ENCODE data around the gene ZNF692.
"Not testable (repeated sequence)": the region's sequence is repeated elsewhere in the genome, so short reads cannot be mapped to it uniquely, and the experiment has no call there.

ZNF692 gene

GRCh38 chr1:248834343-248834940 lies 24.4 kb downstream of the ZNF692 start:
- TF ChIP-seq CTCF (conservative IDR thresholded peaks at IDR 0.05; ENCODE audit: low read length) = no peak
- H3K4me3 ChIP-seq (ENCODE audit: low read length) = no peak overlapping the region
- no peak for DNase-seq (ENCODE audit: low read depth)

- DNase-seq (ENCODE audit: low read depth) = no peak
- TF ChIP-seq CTCF (conservative IDR thresholded peaks at IDR 0.05; ENCODE audit: low read length) = no peak
- no peak overlapping the region for H3K4me3 ChIP-seq (ENCODE audit: low read length)
Observed at GRCh38 chr1:248831842-248832241, 27.0 kb downstream of the ZNF692 start.

GRCh38 chr1:248830718-248831017 lies 28.2 kb downstream of the ZNF692 start:
- DNase-seq (ENCODE audit: low read depth); H3K4me3 ChIP-seq (ENCODE audit: low read length): not testable (repeated sequence)

- no peak for TF ChIP-seq CTCF (conservative IDR thresholded peaks at IDR 0.05; ENCODE audit: low read length)
- peak; percentile 47 for DNase-seq (ENCODE audit: low read depth)
Observed at GRCh38 chr1:248828845-248829244, 30.0 kb downstream of the ZNF692 start.

DNA sequence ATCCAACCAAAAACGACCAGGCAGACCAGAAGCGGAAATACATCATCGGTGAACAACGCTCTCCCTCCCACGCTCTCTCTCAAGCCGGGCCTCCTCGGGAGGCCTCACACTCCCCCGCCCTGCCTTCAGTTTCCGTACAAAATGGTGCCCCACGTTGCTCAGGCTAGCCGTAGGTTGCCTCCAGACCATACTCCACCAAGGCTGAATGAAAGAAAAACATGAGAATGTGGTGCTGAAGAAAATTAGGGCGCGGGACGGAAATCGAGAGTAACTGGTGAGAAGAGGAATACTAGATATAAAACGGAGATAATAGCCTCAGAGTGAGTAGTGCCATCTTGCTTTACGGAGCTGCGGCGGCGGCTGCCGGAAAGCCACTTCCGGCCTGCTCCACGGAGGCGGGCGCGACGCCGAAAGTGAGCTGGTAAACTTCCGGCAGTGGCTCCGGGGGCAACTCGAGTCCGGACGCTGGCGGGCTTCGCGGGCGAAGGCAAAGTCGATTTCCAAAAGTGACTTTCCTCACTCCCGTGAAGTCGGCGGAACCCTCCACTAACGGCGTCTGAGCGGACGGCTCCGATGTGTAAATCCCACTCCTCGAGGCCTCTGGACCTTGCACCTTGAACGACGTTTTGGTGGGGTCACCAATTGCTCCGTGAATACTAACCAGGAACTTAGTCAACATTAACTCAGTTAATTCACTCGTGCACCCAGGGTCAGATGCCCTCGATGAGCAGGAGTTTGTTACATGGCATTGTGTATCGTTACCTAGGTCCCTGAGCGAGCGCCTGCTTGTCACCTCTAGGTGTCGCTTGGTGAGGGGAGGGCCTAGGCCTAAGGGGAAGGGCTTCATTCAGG lies 32.8 kb downstream of the ZNF692 start, which contains the start of gene SH3BP5L:
SH3BP5L (minus strand) TSS at position 7 of the 852 bp plus-strand sequence. CDS start 980 bp downstream, outside the sequence.
- H3K4me3 ChIP-seq (ENCODE audit: low read length) = peak within 1 kb of the TSS; percentile 79
- peak; percentile 77 for TF ChIP-seq CTCF (conservative IDR thresholded peaks at IDR 0.05; ENCODE audit: low read length)
- DNase-seq (ENCODE audit: low read depth) = peak; percentile 96

More at GRCh38 chr1:248828845-248829244, 30.0 kb downstream of the ZNF692 start:
- H3K4me3 ChIP-seq (ENCODE audit: low read length) = no peak overlapping the region

DNA sequence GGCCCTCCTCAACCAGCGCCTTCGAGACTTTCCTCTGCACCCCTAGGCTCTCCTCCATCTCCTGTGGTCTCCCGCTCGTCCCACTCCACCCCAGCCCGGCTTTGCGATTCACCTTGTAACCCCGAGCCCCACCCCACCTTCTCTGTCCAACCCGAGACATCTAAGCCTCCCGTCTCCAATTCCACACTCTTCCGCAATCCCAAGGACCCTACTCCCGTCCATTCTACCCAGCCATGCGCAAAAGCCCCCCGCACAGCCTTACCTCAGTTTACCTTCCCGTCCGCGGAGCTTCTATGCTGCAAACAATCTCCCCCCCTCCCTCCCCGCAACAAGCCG lies 33.3 kb downstream of the ZNF692 start:
- peak overlapping the region; percentile 79 for H3K4me3 ChIP-seq (ENCODE audit: low read length)
- no peak for DNase-seq (ENCODE audit: low read depth)
- TF ChIP-seq CTCF (conservative IDR thresholded peaks at IDR 0.05; ENCODE audit: low read length) = no peak

GRCh38 chr1:248825136-248825535 lies 33.7 kb downstream of the ZNF692 start:
- peak overlapping the region; percentile 79 for H3K4me3 ChIP-seq (ENCODE audit: low read length)
- no peak for TF ChIP-seq CTCF (conservative IDR thresholded peaks at IDR 0.05; ENCODE audit: low read length)
- peak; percentile 44 for DNase-seq (ENCODE audit: low read depth)

Measured in AG10803 (cell line).